GM23338 (cell line): Measurements from ENCODE around the gene RPL41.

ENCODE experiments used
- CREB1 ChIP-seq: fragments of 250-450 bp; sonication (Bioruptor Pico); IDR thresholded peaks from 2 replicates; pipeline ENCODE4 v1.5.0; 2020; ENCODE audit warnings: low read depth, mild to moderate bottlenecking, moderate library complexity
- ETS1 ChIP-seq: IDR thresholded peaks from 2 replicates; pipeline ENCODE4 v1.6.1; 2016; ENCODE audit warnings: antibody characterized with exemption
- EZH2 ChIP-seq: fragments of 200-600 bp; sonication (generic); IDR thresholded peaks from one replicate; pipeline ENCODE4 v1.8.0; 2017; ENCODE audit warnings: antibody characterized with exemption, mild to moderate bottlenecking, low read depth; ENCODE audit not compliant: unreplicated experiment
- EZH2phosphoT487 ChIP-seq: fragments of 200-600 bp; sonication (generic); IDR thresholded peaks from one replicate; pipeline ENCODE4 v1.8.1; 2018; ENCODE audit warnings: antibody characterized with exemption; ENCODE audit not compliant: unreplicated experiment
- JUNB ChIP-seq: IDR thresholded peaks from one replicate; pipeline ENCODE4 v1.6.1; 2016; ENCODE audit warnings: antibody characterized with exemption; ENCODE audit not compliant: unreplicated experiment
- NANOG ChIP-seq: IDR thresholded peaks from 2 replicates; pipeline ENCODE4 v1.6.1; 2016; ENCODE audit warnings: antibody characterized with exemption, borderline replicate concordance
- POLR2AphosphoS5 ChIP-seq: IDR thresholded peaks from 2 replicates; pipeline ENCODE4 v1.6.1; 2016; ENCODE audit warnings: antibody characterized with exemption, low read depth
- STAT1 ChIP-seq: IDR thresholded peaks from one replicate; pipeline ENCODE4 v1.6.1; 2016; ENCODE audit warnings: antibody characterized with exemption; ENCODE audit not compliant: unreplicated experiment
- ZNF331 ChIP-seq: fragments of 250-450 bp; sonication (Bioruptor Pico); IDR thresholded peaks from 2 replicates; pipeline ENCODE4 v1.5.0; 2020; ENCODE audit warnings: low read depth, mild to moderate bottlenecking, moderate library complexity
- TF ChIP-seq, protein P1 (sequence below), 2 experiments: fragments of 200-600 bp in 1 of 2; sonication (generic) in 1 of 2; conservative IDR thresholded peaks; 2 replicates each; pipeline versions ENCODE4 v1.5.1 to v1.6.1; 2016 to 2017; ENCODE audit warnings: antibody characterized with exemption in 2 of 2, low read depth in 2 of 2, mild to moderate bottlenecking in 2 of 2, moderate library complexity in 1 of 2
- TF ChIP-seq, protein P2 (sequence below): IDR thresholded peaks from one replicate; pipeline ENCODE4 v1.6.1; 2018; ENCODE audit warnings: antibody characterized with exemption; ENCODE audit not compliant: unreplicated experiment

DNA sequence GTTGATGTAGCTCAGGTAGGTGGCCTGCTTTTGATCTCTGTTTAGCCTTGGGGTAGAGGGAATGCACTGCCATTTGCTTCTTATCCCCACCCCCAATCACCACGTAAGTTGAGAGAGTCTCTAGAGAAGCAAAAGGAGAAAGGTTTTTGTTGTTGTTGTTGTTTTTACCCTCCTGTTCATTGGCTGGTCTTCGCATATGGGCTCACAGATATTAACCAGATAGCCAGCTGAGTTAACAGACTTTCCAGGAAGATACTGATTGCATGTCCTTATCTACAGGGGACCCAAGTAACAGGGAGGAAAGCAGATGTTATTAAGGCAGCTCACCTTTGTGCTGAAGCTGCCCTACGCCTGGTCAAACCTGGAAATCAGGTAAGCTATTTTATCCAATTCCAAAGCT, 9.2 kb upstream of the RPL41 start:
- TF ChIP-seq STAT1 (no peak), EZH2 (no peak), POLR2AphosphoS5 (no peak), NANOG (no peak), ETS1 (no peak), JUNB (no peak), EZH2phosphoT487 (no peak), ZNF331 (CRISPR knock-in tag) (no peak), CREB1 (CRISPR knock-in tag) (no peak)
- TF ChIP-seq, protein P1, sequence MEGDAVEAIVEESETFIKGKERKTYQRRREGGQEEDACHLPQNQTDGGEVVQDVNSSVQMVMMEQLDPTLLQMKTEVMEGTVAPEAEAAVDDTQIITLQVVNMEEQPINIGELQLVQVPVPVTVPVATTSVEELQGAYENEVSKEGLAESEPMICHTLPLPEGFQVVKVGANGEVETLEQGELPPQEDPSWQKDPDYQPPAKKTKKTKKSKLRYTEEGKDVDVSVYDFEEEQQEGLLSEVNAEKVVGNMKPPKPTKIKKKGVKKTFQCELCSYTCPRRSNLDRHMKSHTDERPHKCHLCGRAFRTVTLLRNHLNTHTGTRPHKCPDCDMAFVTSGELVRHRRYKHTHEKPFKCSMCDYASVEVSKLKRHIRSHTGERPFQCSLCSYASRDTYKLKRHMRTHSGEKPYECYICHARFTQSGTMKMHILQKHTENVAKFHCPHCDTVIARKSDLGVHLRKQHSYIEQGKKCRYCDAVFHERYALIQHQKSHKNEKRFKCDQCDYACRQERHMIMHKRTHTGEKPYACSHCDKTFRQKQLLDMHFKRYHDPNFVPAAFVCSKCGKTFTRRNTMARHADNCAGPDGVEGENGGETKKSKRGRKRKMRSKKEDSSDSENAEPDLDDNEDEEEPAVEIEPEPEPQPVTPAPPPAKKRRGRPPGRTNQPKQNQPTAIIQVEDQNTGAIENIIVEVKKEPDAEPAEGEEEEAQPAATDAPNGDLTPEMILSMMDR (conservative IDR thresholded peaks at IDR 0.05; ENCODE audit: low read depth in 2 of 2), result no peak
- TF ChIP-seq, protein P2, sequence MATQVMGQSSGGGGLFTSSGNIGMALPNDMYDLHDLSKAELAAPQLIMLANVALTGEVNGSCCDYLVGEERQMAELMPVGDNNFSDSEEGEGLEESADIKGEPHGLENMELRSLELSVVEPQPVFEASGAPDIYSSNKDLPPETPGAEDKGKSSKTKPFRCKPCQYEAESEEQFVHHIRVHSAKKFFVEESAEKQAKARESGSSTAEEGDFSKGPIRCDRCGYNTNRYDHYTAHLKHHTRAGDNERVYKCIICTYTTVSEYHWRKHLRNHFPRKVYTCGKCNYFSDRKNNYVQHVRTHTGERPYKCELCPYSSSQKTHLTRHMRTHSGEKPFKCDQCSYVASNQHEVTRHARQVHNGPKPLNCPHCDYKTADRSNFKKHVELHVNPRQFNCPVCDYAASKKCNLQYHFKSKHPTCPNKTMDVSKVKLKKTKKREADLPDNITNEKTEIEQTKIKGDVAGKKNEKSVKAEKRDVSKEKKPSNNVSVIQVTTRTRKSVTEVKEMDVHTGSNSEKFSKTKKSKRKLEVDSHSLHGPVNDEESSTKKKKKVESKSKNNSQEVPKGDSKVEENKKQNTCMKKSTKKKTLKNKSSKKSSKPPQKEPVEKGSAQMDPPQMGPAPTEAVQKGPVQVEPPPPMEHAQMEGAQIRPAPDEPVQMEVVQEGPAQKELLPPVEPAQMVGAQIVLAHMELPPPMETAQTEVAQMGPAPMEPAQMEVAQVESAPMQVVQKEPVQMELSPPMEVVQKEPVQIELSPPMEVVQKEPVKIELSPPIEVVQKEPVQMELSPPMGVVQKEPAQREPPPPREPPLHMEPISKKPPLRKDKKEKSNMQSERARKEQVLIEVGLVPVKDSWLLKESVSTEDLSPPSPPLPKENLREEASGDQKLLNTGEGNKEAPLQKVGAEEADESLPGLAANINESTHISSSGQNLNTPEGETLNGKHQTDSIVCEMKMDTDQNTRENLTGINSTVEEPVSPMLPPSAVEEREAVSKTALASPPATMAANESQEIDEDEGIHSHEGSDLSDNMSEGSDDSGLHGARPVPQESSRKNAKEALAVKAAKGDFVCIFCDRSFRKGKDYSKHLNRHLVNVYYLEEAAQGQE, result no peak
